HG02852 (cell line): Measurements from ENCODE around the gene MYCBP2.
"Not testable (repeated sequence)": the region's sequence is repeated elsewhere in the genome, so short reads cannot be mapped to it uniquely, and the experiment has no call there.

ENCODE experiments used
- ATAC-seq: cut with Tn5 transposase; IDR thresholded peaks from one replicate; pipeline ENCODE4 v1.9.1; 2021; ENCODE audit warnings: mild to moderate bottlenecking, moderate library complexity; ENCODE audit not compliant: unreplicated experiment

The MYCBP2 gene

GRCh38 chr13:77040835-77041234, 286.1 kb downstream of the MYCBP2 start:
- no peak for ATAC-seq

GRCh38 chr13:77040076-77040475, 286.8 kb downstream of the MYCBP2 start:
- ATAC-seq: no peak

GRCh38 chr13:77038907-77039480, 287.9 kb downstream of the MYCBP2 start:
- ATAC-seq: no peak

GRCh38 chr13:77036279-77036678, 290.6 kb downstream of the MYCBP2 start:
- no peak for ATAC-seq

GRCh38 chr13:77034881-77035280, 292.0 kb downstream of the MYCBP2 start:
- no peak for ATAC-seq

- no peak for ATAC-seq
These were observed 293.1 kb downstream of the MYCBP2 start for GRCh38 chr13:77033717-77034302.

GRCh38 chr13:77031656-77032243, 295.1 kb downstream of the MYCBP2 start:
- ATAC-seq: no peak

- no peak for ATAC-seq
These were observed 297.5 kb downstream of the MYCBP2 start for GRCh38 chr13:77029436-77029835.

- no peak for ATAC-seq
These were observed 298.7 kb downstream of the MYCBP2 start for GRCh38 chr13:77028202-77028601.

- peak; percentile 65 for ATAC-seq
These were observed 299.9 kb downstream of the MYCBP2 start, which contains the start of gene FBXL3 for GRCh38 chr13:77026861-77027621. TSS of gene FBXL3 (minus strand) at chr13:77027159. CDS start at chr13:77021860, 5,299 bp downstream.

GRCh38 chr13:77026255-77026860, 300.5 kb downstream of the MYCBP2 start:
- ATAC-seq: peak; percentile 45

- ATAC-seq: no peak
These were observed 304.6 kb downstream of the MYCBP2 start for GRCh38 chr13:77022341-77022740.

GRCh38 chr13:77019756-77020155, 307.1 kb downstream of the MYCBP2 start:
- no peak for ATAC-seq

- no peak for ATAC-seq
These were observed 309.8 kb downstream of the MYCBP2 start for GRCh38 chr13:77016888-77017623.

- no peak for ATAC-seq
These were observed 310.6 kb downstream of the MYCBP2 start for GRCh38 chr13:77016251-77016812.

GRCh38 chr13:77014906-77015685, 311.8 kb downstream of the MYCBP2 start:
- no peak for ATAC-seq

- ATAC-seq: no peak
These were observed 312.9 kb downstream of the MYCBP2 start for GRCh38 chr13:77013853-77014542.

- ATAC-seq: not testable (repeated sequence)
These were observed 317.2 kb downstream of the MYCBP2 start for GRCh38 chr13:77009719-77010118.

- ATAC-seq: peak; percentile 80
These were observed 317.9 kb downstream of the MYCBP2 start for GRCh38 chr13:77009011-77009410.
